Measurements from ENCODE around the gene KCNT2.
A peak's percentile ranks its signal among the peaks of the same experiment; 100 is the strongest.
"Not testable (repeated sequence)": the region's sequence is repeated elsewhere in the genome, so short reads cannot be mapped to it uniquely, and the experiment has no call there.

The KCNT2 gene

DNA sequence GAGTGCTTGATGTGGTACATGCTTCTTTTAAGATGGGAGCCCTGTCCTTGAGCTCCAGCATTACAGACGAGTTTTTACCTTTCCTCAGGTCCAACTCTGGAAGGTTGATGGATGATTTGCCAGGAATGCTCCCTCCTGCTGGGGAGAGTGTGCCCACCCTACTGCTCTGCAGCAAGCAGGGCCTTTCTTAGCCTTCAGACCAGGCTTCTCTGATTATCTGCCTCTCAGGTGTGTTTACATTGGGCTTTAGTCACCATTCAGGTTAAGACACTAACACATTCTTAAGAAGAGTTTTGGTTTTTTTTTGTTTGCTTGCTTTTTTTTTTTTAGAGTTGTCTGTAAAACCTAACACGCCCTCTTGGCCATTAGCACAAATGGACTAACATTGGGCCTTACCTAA, 301.8 kb downstream of the KCNT2 start:
- no peak for DNase-seq

- no peak for DNase-seq
Measured at GRCh38 chr1:196305216-196305615, 303.0 kb downstream of the KCNT2 start.

- no peak for DNase-seq
Measured at GRCh38 chr1:196302981-196303380, 305.3 kb downstream of the KCNT2 start.

DNA sequence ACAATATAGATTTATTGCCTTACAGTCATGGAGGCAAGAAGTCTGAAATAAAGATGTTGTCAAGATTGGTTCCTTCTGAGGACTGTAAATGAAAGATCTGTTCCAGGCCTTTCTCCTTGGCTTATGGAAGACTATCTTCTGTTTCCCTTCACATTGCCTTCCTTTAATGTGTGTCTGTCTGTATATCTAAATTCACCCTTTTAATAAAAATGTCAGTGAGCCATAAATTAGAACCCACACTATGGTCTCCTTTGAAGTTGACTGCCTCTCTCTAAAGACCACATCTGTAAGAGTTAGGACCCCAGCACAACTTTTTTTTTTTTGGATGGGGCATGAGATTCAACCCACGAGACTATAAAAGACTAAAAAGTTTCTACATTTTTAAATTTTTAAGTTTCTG, 305.8 kb downstream of the KCNT2 start:
- no peak for DNase-seq

GRCh38 chr1:196295766-196296165, 312.5 kb downstream of the KCNT2 start:
- no peak for DNase-seq

- DNase-seq: no peak
Measured at GRCh38 chr1:196278816-196279215, 329.4 kb downstream of the KCNT2 start.

- DNase-seq: no peak
Measured at GRCh38 chr1:196277860-196278259, 330.4 kb downstream of the KCNT2 start.

DNA sequence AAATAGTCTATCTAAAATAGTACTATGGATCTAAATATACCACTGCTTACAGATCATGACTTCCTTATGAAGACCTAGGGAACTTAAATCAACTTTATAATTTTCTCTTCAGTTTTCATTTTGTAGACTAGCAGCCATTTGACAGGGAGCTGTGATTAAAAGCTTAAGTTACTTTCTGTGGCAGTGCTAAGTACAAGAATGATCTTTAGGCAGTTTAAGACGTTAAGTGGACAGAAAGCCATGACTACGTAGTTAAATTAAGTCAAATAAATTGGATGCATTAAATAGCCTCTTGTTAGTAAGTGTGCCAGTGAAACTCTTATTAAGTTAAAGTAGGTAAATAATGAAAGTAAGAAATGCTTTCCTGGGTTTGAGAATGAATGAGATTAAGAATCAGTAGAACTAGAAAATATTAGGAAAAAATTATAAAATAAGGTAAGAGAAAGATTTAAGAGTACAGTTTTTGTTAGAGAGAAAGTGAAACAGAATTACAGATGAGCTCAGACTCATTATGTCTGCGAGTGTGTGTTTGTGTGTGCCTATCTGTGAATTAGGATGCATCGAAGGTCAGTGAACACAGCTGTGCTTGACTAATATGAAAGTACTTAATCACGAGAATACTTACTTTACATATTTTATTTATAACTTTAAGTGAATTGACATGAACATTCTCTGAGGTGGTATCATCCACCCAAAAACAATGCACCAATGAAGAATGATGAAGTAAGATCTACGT, 336.9 kb downstream of the KCNT2 start:
- no peak for DNase-seq

DNA sequence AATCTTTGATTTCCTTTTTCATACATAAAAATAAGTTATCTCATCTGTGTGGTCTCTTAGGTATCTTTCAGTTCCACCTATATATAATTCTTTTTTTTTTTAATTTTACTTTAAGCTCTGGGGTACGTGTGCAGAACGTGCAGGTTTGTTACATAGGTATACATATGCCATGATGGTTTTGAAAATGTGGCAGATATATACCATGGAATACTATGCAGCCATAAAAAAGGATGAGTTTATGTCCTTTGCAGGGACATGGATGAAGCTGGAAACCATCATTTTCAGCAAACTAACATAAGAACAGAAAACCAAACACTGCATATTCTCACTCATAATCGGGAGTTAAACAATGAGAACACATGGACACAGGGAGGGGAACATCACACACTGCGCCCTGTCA, 345.2 kb downstream of the KCNT2 start:
- not testable (repeated sequence) for DNase-seq

GRCh38 chr1:196260270-196260669, 348.0 kb downstream of the KCNT2 start:
- DNase-seq: no peak

DNA sequence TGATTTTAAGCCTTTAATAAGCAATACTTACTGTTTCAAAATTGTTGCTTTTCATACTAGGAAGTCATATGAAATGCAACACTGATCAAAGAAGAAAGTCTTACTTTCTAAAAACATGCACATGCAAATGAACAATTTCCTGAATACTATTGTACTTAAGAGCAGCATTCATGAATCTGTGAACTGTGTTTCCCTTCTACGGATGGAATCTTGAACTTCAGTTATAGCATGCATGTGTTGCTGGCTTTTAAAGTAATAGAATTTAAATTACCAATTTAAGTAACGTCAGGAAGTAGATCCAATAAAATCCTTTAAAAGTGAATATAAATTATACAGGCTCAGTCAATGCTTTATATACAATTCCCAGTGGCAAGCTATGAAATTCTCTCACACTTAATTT, 348.9 kb downstream of the KCNT2 start:
- DNase-seq: no peak

GRCh38 chr1:196255762-196256161, 352.5 kb downstream of the KCNT2 start:
- DNase-seq: no peak

- no peak for DNase-seq
Measured at GRCh38 chr1:196229546-196229945, 378.7 kb downstream of the KCNT2 start.

- DNase-seq: no peak
Measured at GRCh38 chr1:196214866-196215265, 393.4 kb downstream of the KCNT2 start.

- DNase-seq: no peak
Measured at GRCh38 chr1:196209983-196210382, 398.3 kb downstream of the KCNT2 start.

- no peak for DNase-seq
Measured at GRCh38 chr1:196209265-196209664, 399.0 kb downstream of the KCNT2 start.

DNA sequence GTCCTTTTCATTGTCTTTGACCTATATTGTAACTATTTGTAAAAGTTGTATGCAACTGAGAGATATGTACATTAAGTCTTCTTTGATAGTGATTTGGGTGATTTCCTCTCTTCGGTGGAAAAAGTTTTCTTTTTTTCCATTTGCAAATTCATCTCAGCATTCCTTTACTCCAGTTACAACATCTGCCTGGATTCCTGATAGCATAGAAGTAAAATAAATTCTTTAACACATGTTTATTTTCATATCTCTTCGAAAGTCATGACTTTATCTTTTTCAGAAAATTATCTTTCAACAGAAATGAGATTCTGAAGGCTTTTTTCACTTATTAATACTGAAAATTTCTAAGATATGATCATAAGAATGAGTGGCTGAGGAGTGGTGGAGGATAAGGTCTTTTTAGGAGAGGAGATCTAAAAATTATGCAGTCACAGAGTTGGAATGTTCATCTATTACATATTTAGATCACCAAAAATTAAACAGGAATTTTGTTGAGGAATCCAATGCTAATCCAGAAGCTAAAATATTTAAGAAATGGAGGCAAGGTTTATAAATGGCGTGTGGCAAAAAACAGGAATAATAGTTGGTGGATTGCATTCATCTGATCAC, 400.5 kb downstream of the KCNT2 start:
- DNase-seq: no peak

DNA sequence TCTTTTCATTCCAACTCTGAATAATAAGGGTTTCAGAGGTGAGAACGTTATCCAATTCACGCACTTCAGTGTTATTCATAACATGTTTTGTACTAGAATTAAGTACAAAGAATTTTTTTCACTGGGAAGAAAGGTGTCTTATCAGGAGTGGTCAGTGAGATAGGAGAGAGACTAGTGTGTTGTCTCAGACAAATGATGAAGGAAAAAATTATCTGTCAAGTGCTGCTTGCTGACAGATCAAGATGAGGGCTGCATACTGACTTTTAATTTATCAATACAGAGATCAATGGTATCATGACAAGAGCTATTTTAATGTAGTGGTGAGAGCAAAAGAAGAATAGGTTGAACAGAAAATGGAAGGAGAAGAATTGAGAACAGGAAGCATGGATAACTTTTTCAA, 402.4 kb downstream of the KCNT2 start:
- no peak for DNase-seq

DNA sequence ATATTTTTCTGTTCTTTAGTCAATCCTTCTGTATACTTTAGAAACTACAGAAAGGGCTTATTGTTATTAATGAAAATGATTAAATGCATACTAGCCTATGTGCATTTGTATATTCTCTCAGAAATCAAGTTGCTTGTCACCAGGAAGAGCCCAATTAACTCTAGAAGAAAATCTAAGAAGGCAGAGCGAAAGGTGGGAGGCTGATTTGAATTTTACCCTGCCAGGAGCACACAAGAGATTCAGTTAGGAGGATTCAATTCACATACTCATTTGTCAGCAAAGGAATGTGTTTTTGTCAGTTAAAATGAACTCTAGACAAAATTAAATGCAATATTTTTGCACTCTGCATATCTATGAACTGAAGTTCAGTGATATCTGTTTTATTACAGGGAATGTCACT, 411.8 kb downstream of the KCNT2 start:
- DNase-seq: no peak

DNA sequence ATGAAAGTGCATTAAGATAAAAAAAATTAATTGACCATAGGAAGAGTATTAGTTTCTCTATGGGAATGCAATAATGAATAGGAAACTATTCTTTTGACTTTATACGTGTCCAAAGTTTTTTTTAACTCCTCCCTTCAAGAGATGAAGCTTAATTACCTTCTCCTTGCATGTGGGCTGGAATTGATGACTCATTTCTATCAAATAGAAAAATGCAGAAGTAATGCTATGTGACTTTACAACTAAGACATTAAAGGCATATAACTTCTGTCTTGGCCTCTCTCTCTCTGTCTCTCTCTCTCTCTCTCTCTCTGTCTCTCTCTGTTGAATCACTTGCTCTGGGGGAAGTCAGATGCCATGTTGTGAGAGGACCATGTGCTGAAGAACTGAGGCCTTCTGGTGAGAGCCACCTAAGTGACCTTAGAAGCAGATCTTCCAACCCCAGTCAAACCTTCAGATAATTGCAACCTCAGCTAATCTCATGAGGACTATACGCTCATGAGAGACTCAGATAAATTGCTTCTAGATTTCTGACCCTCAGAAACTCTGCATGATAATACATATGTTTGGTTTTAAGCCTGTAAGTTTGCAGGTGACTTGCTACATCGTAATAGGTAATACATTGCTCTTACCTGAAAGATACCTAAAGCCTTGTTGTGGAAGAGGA, 414.2 kb downstream of the KCNT2 start:
- no peak for DNase-seq

DNA sequence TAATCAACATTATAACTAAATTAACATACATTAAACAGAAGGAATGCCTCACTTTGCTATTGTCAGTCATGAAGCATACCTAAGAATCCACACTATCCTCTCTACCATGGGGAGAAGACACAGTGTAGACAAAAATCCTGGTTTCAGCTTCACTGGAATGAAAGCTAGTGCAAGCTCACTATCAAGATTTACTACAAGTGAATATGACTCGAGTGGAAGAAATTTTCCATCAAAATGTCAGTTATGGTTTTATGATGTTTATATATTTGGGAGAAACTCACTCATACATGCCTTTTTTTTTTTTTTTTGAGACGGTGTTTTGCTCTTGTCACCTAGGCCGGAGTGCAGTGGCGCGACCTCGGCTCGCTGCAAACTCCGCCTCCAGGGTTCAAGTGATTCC, 424.3 kb downstream of the KCNT2 start:
- no peak for DNase-seq

DNA sequence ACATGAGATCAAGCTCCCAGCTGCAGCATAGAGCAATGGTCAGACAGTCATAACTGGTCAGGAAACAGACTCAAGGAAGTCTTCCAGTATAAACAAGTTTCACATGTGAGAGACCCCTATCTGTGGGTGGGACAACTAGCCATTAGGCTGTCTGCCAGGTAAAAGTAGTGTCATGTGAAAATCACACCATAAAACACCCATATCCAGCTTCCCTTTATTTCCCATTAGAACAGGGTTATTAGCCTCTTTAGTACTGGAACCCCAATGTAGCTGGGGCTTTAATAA, 426.7 kb downstream of the KCNT2 start:
- no peak for DNase-seq

GRCh38 chr1:196180847-196181593, 427.2 kb downstream of the KCNT2 start:
- peak; percentile 39 for DNase-seq

DNA sequence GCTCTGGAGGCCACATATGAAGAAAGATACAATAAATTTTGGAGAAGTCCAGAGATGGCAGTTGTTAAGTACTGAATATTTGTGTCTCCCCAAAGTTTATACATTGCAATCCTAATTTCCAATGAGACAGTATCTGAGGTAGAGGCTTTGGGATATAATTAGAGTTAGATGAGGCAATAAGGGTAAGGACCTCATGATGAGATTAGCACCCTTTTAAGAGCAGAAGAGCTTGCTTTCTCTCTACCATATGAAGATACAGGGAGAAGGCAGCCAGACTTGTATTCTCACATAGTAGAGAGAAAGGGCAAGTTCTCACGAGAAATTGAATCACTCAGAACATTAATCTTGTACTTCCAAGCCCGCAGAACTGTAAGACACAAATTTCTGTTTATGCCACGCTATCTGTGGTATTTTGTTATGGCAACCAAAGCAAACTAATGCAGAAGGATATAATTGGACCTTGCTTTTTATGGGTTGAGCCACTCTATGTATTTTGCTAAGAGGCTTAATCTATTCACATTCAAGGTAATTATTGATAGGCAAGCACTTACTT, 430.1 kb downstream of the KCNT2 start:
- DNase-seq: no peak
